Keratinocyte (primary cell): ENCODE results near the gene C20orf141. TPM values are rescaled to one million over a fixed set of nuclear protein-coding genes. Genes with fewer than 3 reads are reported as not detected.
A peak's percentile ranks its signal among the peaks of the same experiment; 100 is the strongest.

Experiments used
- DNase-seq: peaks from one replicate; pipeline ENCODE4 v3.0.0-alpha.2; 2011; ENCODE audit warnings: low read depth, missing footprints, low spot score
- FAIRE-seq: peaks from 2 replicates; lab custom pipeline; 2011; peaks lifted over from hg19 to GRCh38; lab: Jason Lieb, UNC
- H2AFZ ChIP-seq: 2 replicates; pipeline ENCODE4 v1.6.0; 2012; ENCODE audit warnings: low read length, control low read depth, inconsistent platforms; ENCODE audit not compliant: control insufficient read depth
- H3K27ac ChIP-seq: 2 replicates; pipeline ENCODE4 v1.5.1; 2011; ENCODE audit warnings: low read length; ENCODE audit not compliant: control insufficient read depth, insufficient read depth
- H3K27me3 ChIP-seq: 3 replicates; pipeline ENCODE4 v1.6.0; 2011; ENCODE audit warnings: low read length; ENCODE audit not compliant: control insufficient read depth, insufficient read depth; ENCODE audit errors: extremely low read depth
- H3K36me3 ChIP-seq, 2 experiments: 2 replicates in 1 of 2; 3 replicates in 1 of 2; pipeline ENCODE4 v1.5.1; 2011; ENCODE audit warnings: low read length in 2 of 2, mild to moderate bottlenecking in 1 of 2; ENCODE audit not compliant: control insufficient read depth in 2 of 2, insufficient read depth in 2 of 2; ENCODE audit errors: extremely low read depth in 1 of 2
- H3K4me1 ChIP-seq: 3 replicates; pipeline ENCODE4 v1.5.1; 2011; ENCODE audit warnings: low read length; ENCODE audit not compliant: control insufficient read depth, insufficient read depth; ENCODE audit errors: extremely low read depth
- H3K4me2 ChIP-seq: 3 replicates; pipeline ENCODE4 v1.6.0; 2011; ENCODE audit warnings: low read depth, low read length; ENCODE audit not compliant: control insufficient read depth, insufficient read depth; ENCODE audit errors: extremely low read depth
- H3K4me3 ChIP-seq, 3 experiments: fragments of 200-600 bp in 1 of 3; sonication (generic) in 1 of 3; 2 replicates in 2 of 3; 3 replicates in 1 of 3; pipeline ENCODE4 v1.5.1; 2011 to 2016; ENCODE audit warnings: low read length in 3 of 3, mild to moderate bottlenecking in 3 of 3, control low read depth in 2 of 3, inconsistent platforms in 1 of 3, low read depth in 1 of 3, mixed read lengths in 1 of 3, mixed run types in 1 of 3, moderate library complexity in 1 of 3; ENCODE audit not compliant: control insufficient read depth in 2 of 3, insufficient read depth in 2 of 3; ENCODE audit errors: extremely low read depth in 1 of 3
- H3K79me2 ChIP-seq: 2 replicates; pipeline ENCODE4 v1.6.0; 2012; ENCODE audit warnings: low read length; ENCODE audit not compliant: control insufficient read depth, insufficient read depth
- H3K9ac ChIP-seq: 3 replicates; pipeline ENCODE4 v1.6.0; 2011; ENCODE audit warnings: low read length; ENCODE audit not compliant: control insufficient read depth, insufficient read depth; ENCODE audit errors: extremely low read depth
- H3K9me1 ChIP-seq: 3 replicates; pipeline ENCODE4 v1.6.0; 2011; ENCODE audit warnings: low read length; ENCODE audit not compliant: control insufficient read depth, insufficient read depth; ENCODE audit errors: extremely low read depth
- H3K9me3 ChIP-seq: 2 replicates; pipeline ENCODE4 v1.5.1; 2012; ENCODE audit warnings: low read depth, low read length; ENCODE audit not compliant: control insufficient read depth
- H4K20me1 ChIP-seq: 3 replicates; pipeline ENCODE4 v1.6.0; 2011; ENCODE audit warnings: low read length; ENCODE audit not compliant: control insufficient read depth, insufficient read depth; ENCODE audit errors: extremely low read depth
- EZH2 ChIP-seq: IDR thresholded peaks from one replicate; pipeline ENCODE4 v1.6.1; 2012; ENCODE audit warnings: inconsistent platforms, mild to moderate bottlenecking, low read length, moderate library complexity
- dilution Hi-C: fragments of 300-500 bp; cut with MboI; formaldehyde crosslinking; loops from one replicate; pipeline ENCODE4 v1.7.0; 2020; ENCODE audit warnings: low sequenced_read_pairs; ENCODE audit not compliant: extremely low pct_ligation_motif_present
- polyA plus RNA-seq, 5 experiments: library from polyadenylated mRNA; depleted of rRNA in 3 of 5; stranded (reverse) in 3 of 5; stranded (forward) in 1 of 5; unstranded in 1 of 5; fragments of >200 nt; gene quantifications; 1 replicate in 1 of 5; 2 replicates in 3 of 5; 3 replicates in 1 of 5; pipeline versions ENCODE4 v1.2.1 to v1.2.3, GENCODE V29; 2011 to 2012; ENCODE audit warnings: missing spikeins in 2 of 5, low read depth in 1 of 5, low replicate concordance in 1 of 5
- TF ChIP-seq, protein P1 (sequence below), 3 experiments: IDR thresholded peaks in 1 of 3; conservative IDR thresholded peaks in 1 of 3; optimal IDR thresholded peaks in 1 of 3; 2 replicates in 2 of 3; 3 replicates in 1 of 3; pipeline versions ENCODE3 to v1.5.1; 2011; ENCODE audit warnings: low read length in 3 of 3, mild to moderate bottlenecking in 3 of 3, moderate library complexity in 2 of 3, control low read depth in 1 of 3, inconsistent platforms in 1 of 3; ENCODE audit not compliant: insufficient read depth in 2 of 3; ENCODE audit errors: extremely low read depth in 1 of 3

Gene C20orf141
- polyA plus RNA-seq, 1 donor (not counting 4 experiments of a cell fraction or from before 2014, with no cell fraction given), result not detected

DNA sequence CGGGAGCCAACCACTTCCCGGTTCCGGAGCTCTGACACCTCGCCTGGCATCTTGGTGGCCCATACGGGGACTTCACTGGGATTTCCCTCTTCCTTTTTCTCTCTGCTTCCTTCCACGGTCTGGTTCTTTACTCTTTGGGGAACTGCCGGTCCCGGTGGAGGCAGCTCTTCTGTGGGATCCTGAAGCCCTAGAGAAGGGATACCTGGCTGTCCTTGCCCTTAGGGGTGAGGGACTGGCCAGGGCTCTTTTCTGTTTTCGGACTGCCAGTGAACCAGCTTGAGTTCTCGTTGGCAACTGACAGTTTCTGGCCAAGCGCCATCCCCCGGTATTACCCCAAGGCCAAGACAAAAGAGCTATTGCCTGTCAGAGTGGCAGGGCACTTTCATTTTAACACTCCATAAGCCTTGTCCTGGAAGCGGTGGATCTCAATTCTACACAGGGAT, 13.5 kb upstream of the C20orf141 start:
- Histone ChIP-seq H3K9ac (no peak overlapping the region), H3K79me2 (no peaks in the 10 kb centered on the region), H3K4me2 (no peak overlapping the region), H3K27ac (no peak overlapping the region), H3K4me3 (no peak overlapping the region), H2AFZ (no peak overlapping the region), H3K9me3 (peaks cover 2% of the 10 kb centered on the region), H3K36me3 (no peaks in the 10 kb centered on the region), H3K27me3 (peaks cover 90% of the 10 kb centered on the region), H3K9me1 (no peaks in the 10 kb centered on the region), H4K20me1 (no peaks in the 10 kb centered on the region), H3K4me1 (peaks cover 2% of the 10 kb centered on the region)
- DNase-seq, result no peak
- peak; percentile 86 for TF ChIP-seq EZH2
- TF ChIP-seq, protein P1, sequence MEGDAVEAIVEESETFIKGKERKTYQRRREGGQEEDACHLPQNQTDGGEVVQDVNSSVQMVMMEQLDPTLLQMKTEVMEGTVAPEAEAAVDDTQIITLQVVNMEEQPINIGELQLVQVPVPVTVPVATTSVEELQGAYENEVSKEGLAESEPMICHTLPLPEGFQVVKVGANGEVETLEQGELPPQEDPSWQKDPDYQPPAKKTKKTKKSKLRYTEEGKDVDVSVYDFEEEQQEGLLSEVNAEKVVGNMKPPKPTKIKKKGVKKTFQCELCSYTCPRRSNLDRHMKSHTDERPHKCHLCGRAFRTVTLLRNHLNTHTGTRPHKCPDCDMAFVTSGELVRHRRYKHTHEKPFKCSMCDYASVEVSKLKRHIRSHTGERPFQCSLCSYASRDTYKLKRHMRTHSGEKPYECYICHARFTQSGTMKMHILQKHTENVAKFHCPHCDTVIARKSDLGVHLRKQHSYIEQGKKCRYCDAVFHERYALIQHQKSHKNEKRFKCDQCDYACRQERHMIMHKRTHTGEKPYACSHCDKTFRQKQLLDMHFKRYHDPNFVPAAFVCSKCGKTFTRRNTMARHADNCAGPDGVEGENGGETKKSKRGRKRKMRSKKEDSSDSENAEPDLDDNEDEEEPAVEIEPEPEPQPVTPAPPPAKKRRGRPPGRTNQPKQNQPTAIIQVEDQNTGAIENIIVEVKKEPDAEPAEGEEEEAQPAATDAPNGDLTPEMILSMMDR (optimal IDR thresholded peaks at IDR 0.05 in 1 of 3, IDR thresholded peaks at IDR 0.05 in 1 of 3, conservative IDR thresholded peaks at IDR 0.05 in 1 of 3; ENCODE audit: extremely low read depth in 1 of 3, insufficient read depth in 2 of 3, low read length in 3 of 3), result no peak
- dilution Hi-C loops, result no loop called here
- FAIRE-seq, result no peak

GRCh38 chr20:2804041-2804828, 10.6 kb upstream of the C20orf141 start:
- no peaks in the 10 kb centered on the region for H3K79me2 ChIP-seq
- no peak overlapping the region for H2AFZ ChIP-seq
- TF ChIP-seq, protein P1 (optimal IDR thresholded peaks at IDR 0.05 in 1 of 3, IDR thresholded peaks at IDR 0.05 in 1 of 3, conservative IDR thresholded peaks at IDR 0.05 in 1 of 3; ENCODE audit: extremely low read depth in 1 of 3, insufficient read depth in 2 of 3, low read length in 3 of 3), result no peak
- TF ChIP-seq EZH2, result no peak
- FAIRE-seq, result no peak
- peaks cover 2% of the 10 kb centered on the region for H3K9me3 ChIP-seq
- no peak overlapping the region for H3K9ac ChIP-seq
- no peak overlapping the region for H3K27ac ChIP-seq
- no peaks in the 10 kb centered on the region for H3K36me3 ChIP-seq
- dilution Hi-C loops, result no loop called here
- no peak overlapping the region for H3K4me2 ChIP-seq
- H3K4me1 ChIP-seq, result no peaks in the 10 kb centered on the region
- peaks cover 85% of the 10 kb centered on the region for H3K27me3 ChIP-seq
- H3K4me3 ChIP-seq, result no peak overlapping the region
- no peaks in the 10 kb centered on the region for H3K9me1 ChIP-seq
- DNase-seq, result no peak
- H4K20me1 ChIP-seq, result no peaks in the 10 kb centered on the region
